ENCODE measurements around the gene MROH2B. TPM values are rescaled to one million over a fixed set of nuclear protein-coding genes. Genes with fewer than 3 reads are reported as not detected.

MROH2B gene
- polyA plus RNA-seq, 1 donor (not counting 4 experiments of a cell fraction or from before 2014, with no cell fraction given), result not detected

GRCh38 chr5:41067714-41068568 lies 3.2 kb downstream of the MROH2B start:
- H3K4me2 ChIP-seq (ENCODE audit: control insufficient read depth, extremely low read depth, insufficient read depth, low read depth, low read length), result no peak overlapping the region
- TF ChIP-seq CTCF (optimal IDR thresholded peaks at IDR 0.05 in 1 of 3, IDR thresholded peaks at IDR 0.05 in 1 of 3, conservative IDR thresholded peaks at IDR 0.05 in 1 of 3; ENCODE audit: extremely low read depth in 1 of 3, insufficient read depth in 2 of 3, low read length in 3 of 3) (no peak), EZH2 (IDR thresholded peaks at IDR 0.05; ENCODE audit: low read length) (no peak)
- FAIRE-seq, result no peak
- H3K27ac ChIP-seq (ENCODE audit: control insufficient read depth, insufficient read depth, low read length), result no peak overlapping the region
- no peaks in the 10 kb centered on the region for H3K36me3 ChIP-seq (ENCODE audit: control insufficient read depth in 2 of 2, extremely low read depth in 1 of 2, insufficient read depth in 2 of 2, low read length in 2 of 2)
- H3K9me3 ChIP-seq (ENCODE audit: control insufficient read depth, low read depth, low read length), result no peaks in the 10 kb centered on the region
- no peak overlapping the region for H3K9ac ChIP-seq (ENCODE audit: control insufficient read depth, extremely low read depth, insufficient read depth, low read length)
- no peak for DNase-seq (ENCODE audit: low read depth, low spot score)
- H2AFZ ChIP-seq (ENCODE audit: control insufficient read depth, low read length), result no peak overlapping the region
- no peaks in the 10 kb centered on the region for H3K9me1 ChIP-seq (ENCODE audit: control insufficient read depth, extremely low read depth, insufficient read depth, low read length)
- H3K27me3 ChIP-seq (ENCODE audit: control insufficient read depth, extremely low read depth, insufficient read depth, low read length), result no peaks in the 10 kb centered on the region
- H3K4me1 ChIP-seq (ENCODE audit: control insufficient read depth, extremely low read depth, insufficient read depth, low read length), result no peaks in the 10 kb centered on the region
- H3K79me2 ChIP-seq (ENCODE audit: control insufficient read depth, insufficient read depth, low read length), result no peaks in the 10 kb centered on the region
- H4K20me1 ChIP-seq (ENCODE audit: control insufficient read depth, extremely low read depth, insufficient read depth, low read length), result no peaks in the 10 kb centered on the region
- H3K4me3 ChIP-seq (ENCODE audit: control insufficient read depth in 2 of 3, extremely low read depth in 1 of 3, insufficient read depth in 2 of 3, low read depth in 1 of 3, low read length in 3 of 3), result no peak overlapping the region
- dilution Hi-C loops (cut with MboI; ENCODE audit: extremely low pct_ligation_motif_present, low sequenced_read_pairs), result no loop called here

- dilution Hi-C loops (cut with MboI; ENCODE audit: extremely low pct_ligation_motif_present, low sequenced_read_pairs), result no loop called here
- no peaks in the 10 kb centered on the region for H3K9me3 ChIP-seq (ENCODE audit: control insufficient read depth, low read depth, low read length)
- H4K20me1 ChIP-seq (ENCODE audit: control insufficient read depth, extremely low read depth, insufficient read depth, low read length), result no peaks in the 10 kb centered on the region
- H3K27ac ChIP-seq (ENCODE audit: control insufficient read depth, insufficient read depth, low read length), result no peak overlapping the region
- no peak for FAIRE-seq
- H3K9me1 ChIP-seq (ENCODE audit: control insufficient read depth, extremely low read depth, insufficient read depth, low read length), result no peaks in the 10 kb centered on the region
- no peaks in the 10 kb centered on the region for H3K4me1 ChIP-seq (ENCODE audit: control insufficient read depth, extremely low read depth, insufficient read depth, low read length)
- no peak overlapping the region for H3K4me3 ChIP-seq (ENCODE audit: control insufficient read depth in 2 of 3, extremely low read depth in 1 of 3, insufficient read depth in 2 of 3, low read depth in 1 of 3, low read length in 3 of 3)
- no peak overlapping the region for H3K9ac ChIP-seq (ENCODE audit: control insufficient read depth, extremely low read depth, insufficient read depth, low read length)
- H3K27me3 ChIP-seq (ENCODE audit: control insufficient read depth, extremely low read depth, insufficient read depth, low read length), result no peaks in the 10 kb centered on the region
- H3K4me2 ChIP-seq (ENCODE audit: control insufficient read depth, extremely low read depth, insufficient read depth, low read depth, low read length), result no peak overlapping the region
- no peaks in the 10 kb centered on the region for H3K36me3 ChIP-seq (ENCODE audit: control insufficient read depth in 2 of 2, extremely low read depth in 1 of 2, insufficient read depth in 2 of 2, low read length in 2 of 2)
- TF ChIP-seq EZH2 (IDR thresholded peaks at IDR 0.05; ENCODE audit: low read length) (no peak), CTCF (optimal IDR thresholded peaks at IDR 0.05 in 1 of 3, IDR thresholded peaks at IDR 0.05 in 1 of 3, conservative IDR thresholded peaks at IDR 0.05 in 1 of 3; ENCODE audit: extremely low read depth in 1 of 3, insufficient read depth in 2 of 3, low read length in 3 of 3) (no peak)
- no peak overlapping the region for H2AFZ ChIP-seq (ENCODE audit: control insufficient read depth, low read length)
- no peaks in the 10 kb centered on the region for H3K79me2 ChIP-seq (ENCODE audit: control insufficient read depth, insufficient read depth, low read length)
- DNase-seq (ENCODE audit: low read depth, low spot score), result no peak
Measured at GRCh38 chr5:41065691-41066335, 5.3 kb downstream of the MROH2B start.
